GM12878 (cell line): Measurements from ENCODE around the gene STARD8. TPM values are rescaled to one million over a fixed set of nuclear protein-coding genes. Genes with fewer than 3 reads are reported as not detected.

Experiments used
- ATAC-seq: fragments of 200-7000 bp; cut with Tn5 transposase; 3 replicates; pipeline ENCODE4 v1.9.1; 2020; ENCODE audit warnings: mild to moderate bottlenecking, moderate library complexity
- BruUV-seq: library from RNA; stranded (reverse); fragments of 400-500 nt; replicated peaks from 2 replicates; lab custom pipeline; 2021; lab: Mats Ljungman, UMichigan
- CTCF ChIA-PET: fragments of 300-600 bp; sonication (Branson Sonifier 250); formaldehyde crosslinking; extraction: SDS; loops from one replicate; lab custom pipeline; 2021; ENCODE audit warnings: inconsistent platforms; lab: Yijun Ruan, JAX
- POLR2A ChIA-PET: fragments of 350-600 bp; formaldehyde crosslinking; extraction: SDS; loops from one replicate; lab custom pipeline; 2021; ENCODE audit warnings: inconsistent platforms; lab: Charles Lee
- RAD21 ChIA-PET: fragments of 300-600 bp; sonication (Branson Sonifier 250); formaldehyde crosslinking; loops from one replicate; lab custom pipeline; 2023; ENCODE audit warnings: antibody characterized with exemption; ENCODE audit not compliant: unreplicated experiment; lab: Charles Lee
- SMC1A ChIA-PET: fragments of 300-600 bp; sonication (Branson Sonifier 250); formaldehyde crosslinking; loops from one replicate; lab custom pipeline; 2023; ENCODE audit not compliant: unreplicated experiment, uncharacterized antibody; lab: Charles Lee
- DNase-seq: peaks from one replicate; pipeline ENCODE4 v3.0.0-alpha.2; 2011; ENCODE audit warnings: low read depth, low spot score
- FAIRE-seq: peaks from 3 replicates; lab custom pipeline; 2011; peaks lifted over from hg19 to GRCh38; lab: Jason Lieb, UNC
- H2AFZ ChIP-seq: 2 replicates; pipeline ENCODE4 v1.6.0; 2011; ENCODE audit warnings: low read depth, low read length, control low read depth; ENCODE audit not compliant: control insufficient read depth
- H3K27ac ChIP-seq: 2 replicates; pipeline ENCODE4 v1.5.1; 2011; ENCODE audit warnings: control low read depth; ENCODE audit not compliant: control insufficient read depth, insufficient read depth
- H3K27me3 ChIP-seq, 2 experiments: replicated peaks in 1 of 2; 2 replicates each; pipeline versions ENCODE4 v1.6.0 to v1.6.1; 2011; ENCODE audit warnings: low read length in 1 of 2; ENCODE audit not compliant: control insufficient read depth in 2 of 2, insufficient read depth in 2 of 2
- H3K36me3 ChIP-seq, 2 experiments: 2 replicates each; pipeline ENCODE4 v1.5.1; 2011; ENCODE audit warnings: low read length in 1 of 2; ENCODE audit not compliant: control insufficient read depth in 2 of 2, insufficient read depth in 2 of 2
- H3K4me1 ChIP-seq: 2 replicates; pipeline ENCODE4 v1.6.1; 2011; ENCODE audit warnings: mild to moderate bottlenecking, low read length, moderate library complexity, mixed read lengths; ENCODE audit not compliant: control insufficient read depth, insufficient read depth
- H3K4me2 ChIP-seq: 2 replicates; pipeline ENCODE4 v1.6.0; 2011; ENCODE audit warnings: control low read depth; ENCODE audit not compliant: control insufficient read depth, insufficient read depth
- H3K4me3 ChIP-seq: fragments of 200-600 bp; sonication (generic); 2 replicates; pipeline ENCODE4 v1.5.1; 2016
- H3K79me2 ChIP-seq: 2 replicates; pipeline ENCODE4 v1.6.0; 2011; ENCODE audit warnings: low read length; ENCODE audit not compliant: control insufficient read depth, insufficient read depth
- H3K9ac ChIP-seq: 2 replicates; pipeline ENCODE4 v1.8.0; 2011; ENCODE audit warnings: low read length, control low read depth, mixed read lengths; ENCODE audit not compliant: control insufficient read depth, insufficient read depth
- H3K9me3 ChIP-seq: replicated peaks from 3 replicates; pipeline ENCODE4 v1.5.1; 2011; ENCODE audit warnings: mild to moderate bottlenecking, low read length; ENCODE audit not compliant: control insufficient read depth, insufficient read depth
- H4K20me1 ChIP-seq: 2 replicates; pipeline ENCODE4 v1.6.0; 2011; ENCODE audit not compliant: control insufficient read depth, insufficient read depth
- BRCA1 ChIP-seq: IDR thresholded peaks from 2 replicates; pipeline ENCODE4 v1.6.1; 2011; ENCODE audit warnings: low read depth, low read length, improper control_type of control experiment
- CHD1 ChIP-seq: IDR thresholded peaks from 2 replicates; pipeline ENCODE4 v1.6.1; 2012; ENCODE audit warnings: low read depth, low read length, improper control_type of control experiment
- CHD4 ChIP-seq: fragments of 200-600 bp; sonication (generic); IDR thresholded peaks from 2 replicates; pipeline ENCODE4 v1.6.1; 2016; ENCODE audit warnings: mild to moderate bottlenecking
- EED ChIP-seq: sonication (generic); IDR thresholded peaks from 2 replicates; pipeline ENCODE4 v1.6.1; 2016; ENCODE audit warnings: antibody characterized with exemption, low read depth
- HDAC2 ChIP-seq: fragments of 200-600 bp; sonication (generic); IDR thresholded peaks from 2 replicates; pipeline ENCODE4 v1.6.1; 2017
- MEF2A ChIP-seq: IDR thresholded peaks from 2 replicates; pipeline ENCODE4 v1.6.1; 2011; ENCODE audit warnings: low read depth, mild to moderate bottlenecking, low read length, moderate library complexity; ENCODE audit not compliant: insufficient read depth
- MTA2 ChIP-seq: fragments of 450-650 bp; IDR thresholded peaks from 2 replicates; pipeline ENCODE4 v1.6.1; 2016; ENCODE audit warnings: low read depth, mild to moderate bottlenecking, moderate library complexity
- NBN ChIP-seq: fragments of 450-650 bp; IDR thresholded peaks from 2 replicates; pipeline ENCODE4 v1.6.1; 2016
- STAT1 ChIP-seq: fragments of 450-650 bp; conservative IDR thresholded peaks from 2 replicates; pipeline ENCODE4 v1.6.1; 2014; ENCODE audit warnings: antibody characterized with exemption, mild to moderate bottlenecking
- ZNF274 ChIP-seq: IDR thresholded peaks from one replicate; pipeline ENCODE4 v1.8.0; 2011; ENCODE audit not compliant: insufficient read length, insufficient read depth
- ZZZ3 ChIP-seq: IDR thresholded peaks from 2 replicates; pipeline ENCODE4 v1.6.1; 2011; ENCODE audit warnings: low read depth; ENCODE audit not compliant: control insufficient read depth, insufficient read length
- WGBS: methylation state at CpG from one replicate; pipeline ENCODE4 v1.1.6; 2016; ENCODE audit warnings: low lambda C conversion rate; ENCODE audit not compliant: insufficient replicate concordance, insufficient coverage; ENCODE audit errors: missing lambda C conversion rate; 5-methylcytosine and 5-hydroxymethylcytosine counted together
- in situ Hi-C: fragments of 300-500 bp; cut with MboI; formaldehyde crosslinking; loops from 9 replicates; pipeline ENCODE4 v1.14.3; 2018; ENCODE audit warnings: mixed read lengths
- intact Hi-C: fragments of 100-400 bp; cut with micrococcal nuclease; formaldehyde crosslinking; loops from one replicate; pipeline ENCODE4 v1.14.2; 2022; ENCODE audit not compliant: unreplicated experiment
- polyA plus RNA-seq, 11 experiments: library from polyadenylated mRNA; depleted of rRNA in 4 of 11; unstranded in 6 of 11; stranded (reverse) in 5 of 11; fragments of >200 nt; fragmentation: Nextera tagmentation in 4 of 11; fragmentation: Illumina TruSeq in 1 of 11; extraction: Ambion mirVana in 4 of 11; extraction: Trizol in 1 of 11; gene quantifications; 1 replicate in 1 of 11; 2 replicates in 10 of 11; pipeline versions ENCODE4 v1.2.1 to v1.2.3, GENCODE V29; 2011 to 2016; ENCODE audit warnings: inconsistent platforms in 2 of 11, missing spikeins in 2 of 11, low read depth in 1 of 11
- total RNA-seq, 4 experiments: library from RNA; depleted of rRNA in 3 of 4; stranded (reverse); fragments of >200 nt in 3 of 4; fragmentation: Illumina TruSeq in 1 of 4; extraction: Trizol in 1 of 4; gene quantifications; 2 replicates each; pipeline versions ENCODE4 v1.2.1 to v1.2.3, GENCODE V29; 2013 to 2021
- TF ChIP-seq, protein P1 (sequence below): IDR thresholded peaks from 2 replicates; pipeline ENCODE4 v1.6.1; 2011; ENCODE audit warnings: borderline replicate concordance, low read depth, mild to moderate bottlenecking, moderate library complexity, low read length; ENCODE audit not compliant: insufficient read depth, poor library complexity, severe bottlenecking
- TF ChIP-seq, protein P2 (sequence below): IDR thresholded peaks from 2 replicates; pipeline ENCODE4 v1.6.1; 2011; ENCODE audit warnings: low read depth, low read length, improper control_type of control experiment, borderline replicate concordance
- TF ChIP-seq, protein P3 (sequence below): fragments of 450-650 bp; IDR thresholded peaks from 2 replicates; pipeline ENCODE4 v1.6.1; 2018; ENCODE audit warnings: mild to moderate bottlenecking, low read depth, moderate library complexity; ENCODE audit not compliant: partially characterized antibody

Gene STARD8
- total and polyA plus RNA-seq, 10 of the 15 experiments (the other 5 are each of a cell fraction or from before 2014, with no cell fraction given) = 0.03 to 0.14 (median 0.07) TPM; not detected in 6

DNA sequence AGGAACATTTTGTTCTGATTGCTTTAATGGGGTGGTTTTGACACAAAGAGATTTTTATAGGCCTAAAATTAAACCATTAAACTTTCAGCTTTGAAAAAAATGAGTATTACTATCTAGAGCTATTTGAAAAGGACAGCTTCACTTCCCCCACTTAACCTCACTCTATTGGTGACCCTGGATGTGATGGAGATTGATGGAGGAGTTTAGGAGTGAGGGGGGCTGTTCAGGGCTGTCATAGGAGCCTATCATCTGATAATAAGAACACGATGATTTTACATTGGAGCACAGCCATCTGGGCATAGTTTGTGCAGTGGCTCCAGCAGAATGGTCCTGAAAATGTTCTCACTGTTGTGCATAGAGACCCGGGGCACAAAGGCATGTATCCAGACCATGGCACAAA is 110.3 kb downstream of the STARD8 start (continued):
- TF ChIP-seq, protein P1, sequence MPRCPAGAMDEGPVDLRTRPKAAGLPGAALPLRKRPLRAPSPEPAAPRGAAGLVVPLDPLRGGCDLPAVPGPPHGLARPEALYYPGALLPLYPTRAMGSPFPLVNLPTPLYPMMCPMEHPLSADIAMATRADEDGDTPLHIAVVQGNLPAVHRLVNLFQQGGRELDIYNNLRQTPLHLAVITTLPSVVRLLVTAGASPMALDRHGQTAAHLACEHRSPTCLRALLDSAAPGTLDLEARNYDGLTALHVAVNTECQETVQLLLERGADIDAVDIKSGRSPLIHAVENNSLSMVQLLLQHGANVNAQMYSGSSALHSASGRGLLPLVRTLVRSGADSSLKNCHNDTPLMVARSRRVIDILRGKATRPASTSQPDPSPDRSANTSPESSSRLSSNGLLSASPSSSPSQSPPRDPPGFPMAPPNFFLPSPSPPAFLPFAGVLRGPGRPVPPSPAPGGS = no peak
- TF ChIP-seq ZZZ3 (no peak), CHD1 (no peak), ZNF274 (no peak)

DNA sequence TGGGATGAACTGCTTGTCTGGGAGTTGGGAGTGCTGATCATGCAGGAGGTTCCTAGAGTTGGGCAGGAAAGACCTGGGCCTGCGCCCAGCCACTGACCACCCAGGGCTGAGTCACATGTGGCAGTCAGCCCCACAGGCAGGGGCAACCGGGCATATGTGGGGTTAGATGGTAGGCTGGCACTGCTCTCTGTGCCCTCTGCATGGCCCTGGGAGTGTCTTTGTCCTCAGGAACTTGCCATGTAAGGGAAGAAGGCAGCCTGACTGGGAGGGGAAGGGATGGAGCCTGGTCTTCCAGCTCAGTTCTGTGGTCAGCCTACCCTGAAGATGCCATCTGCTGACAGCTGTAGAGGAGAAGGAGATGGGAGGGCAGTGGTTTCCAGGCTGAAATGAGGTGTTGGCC is 111.2 kb downstream of the STARD8 start:
- 17% methylated on average over 2 of the region's 2 CpGs for WGBS
- in situ Hi-C loops = no loop called here
- Histone ChIP-seq H3K27ac (no peak overlapping the region), H2AFZ (no peak overlapping the region), H3K4me2 (no peak overlapping the region), H3K9me3 (no peaks in the 10 kb centered on the region), H3K4me3 (no peak overlapping the region), H3K9ac (no peak overlapping the region), H4K20me1 (no peaks in the 10 kb centered on the region), H3K4me1 (no peaks in the 10 kb centered on the region), H3K79me2 (no peaks in the 10 kb centered on the region), H3K27me3 (no peaks in the 10 kb centered on the region; a peak in 1 of 4 replicates), H3K36me3 (no peaks in the 10 kb centered on the region)
- ATAC-seq = no peak
- TF ChIP-seq, protein P2, sequence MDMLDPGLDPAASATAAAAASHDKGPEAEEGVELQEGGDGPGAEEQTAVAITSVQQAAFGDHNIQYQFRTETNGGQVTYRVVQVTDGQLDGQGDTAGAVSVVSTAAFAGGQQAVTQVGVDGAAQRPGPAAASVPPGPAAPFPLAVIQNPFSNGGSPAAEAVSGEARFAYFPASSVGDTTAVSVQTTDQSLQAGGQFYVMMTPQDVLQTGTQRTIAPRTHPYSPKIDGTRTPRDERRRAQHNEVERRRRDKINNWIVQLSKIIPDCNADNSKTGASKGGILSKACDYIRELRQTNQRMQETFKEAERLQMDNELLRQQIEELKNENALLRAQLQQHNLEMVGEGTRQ = no peak
- no peak for TF ChIP-seq MEF2A
- TF ChIP-seq, protein P1 = no peak
- TF ChIP-seq NBN = no peak
- TF ChIP-seq CHD4 = no peak
- TF ChIP-seq BRCA1 = no peak
- TF ChIP-seq, protein P3, sequence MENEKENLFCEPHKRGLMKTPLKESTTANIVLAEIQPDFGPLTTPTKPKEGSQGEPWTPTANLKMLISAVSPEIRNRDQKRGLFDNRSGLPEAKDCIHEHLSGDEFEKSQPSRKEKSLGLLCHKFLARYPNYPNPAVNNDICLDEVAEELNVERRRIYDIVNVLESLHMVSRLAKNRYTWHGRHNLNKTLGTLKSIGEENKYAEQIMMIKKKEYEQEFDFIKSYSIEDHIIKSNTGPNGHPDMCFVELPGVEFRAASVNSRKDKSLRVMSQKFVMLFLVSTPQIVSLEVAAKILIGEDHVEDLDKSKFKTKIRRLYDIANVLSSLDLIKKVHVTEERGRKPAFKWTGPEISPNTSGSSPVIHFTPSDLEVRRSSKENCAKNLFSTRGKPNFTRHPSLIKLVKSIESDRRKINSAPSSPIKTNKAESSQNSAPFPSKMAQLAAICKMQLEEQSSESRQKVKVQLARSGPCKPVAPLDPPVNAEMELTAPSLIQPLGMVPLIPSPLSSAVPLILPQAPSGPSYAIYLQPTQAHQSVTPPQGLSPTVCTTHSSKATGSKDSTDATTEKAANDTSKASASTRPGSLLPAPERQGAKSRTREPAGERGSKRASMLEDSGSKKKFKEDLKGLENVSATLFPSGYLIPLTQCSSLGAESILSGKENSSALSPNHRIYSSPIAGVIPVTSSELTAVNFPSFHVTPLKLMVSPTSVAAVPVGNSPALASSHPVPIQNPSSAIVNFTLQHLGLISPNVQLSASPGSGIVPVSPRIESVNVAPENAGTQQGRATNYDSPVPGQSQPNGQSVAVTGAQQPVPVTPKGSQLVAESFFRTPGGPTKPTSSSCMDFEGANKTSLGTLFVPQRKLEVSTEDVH = no peak
- no peak for TF ChIP-seq HDAC2
- TF ChIP-seq STAT1 = no peak
- TF ChIP-seq MTA2 = no peak
- TF ChIP-seq EED = no peak
- no peak for DNase-seq
- RAD21 ChIA-PET = no interaction called here
- FAIRE-seq = no peak
- SMC1A ChIA-PET = no interaction called here
- BruUV-seq = no TSS peak
- POLR2A ChIA-PET = no interaction called here
- CTCF ChIA-PET = no interaction called here
- intact Hi-C loops = no loop called here
